ENCODE results near the gene EED.
"Not testable (repeated sequence)": the region's sequence is repeated elsewhere in the genome, so short reads cannot be mapped to it uniquely, and the experiment has no call there.

Gene EED

GRCh38 chr11:86249307-86250098, 5.0 kb downstream of the EED start:
- no peak for DNase-seq

- DNase-seq: no peak
Measured at GRCh38 chr11:86251345-86251744, 6.8 kb downstream of the EED start.

- no peak for DNase-seq
Measured at GRCh38 chr11:86255896-86256295, 11.3 kb downstream of the EED start.

GRCh38 chr11:86256608-86257007, 12.1 kb downstream of the EED start:
- no peak for DNase-seq

- DNase-seq: no peak
Measured at GRCh38 chr11:86257446-86257845, 12.9 kb downstream of the EED start.

- no peak for DNase-seq
Measured at GRCh38 chr11:86259730-86260129, 15.2 kb downstream of the EED start.

- DNase-seq: no peak
Measured at GRCh38 chr11:86261328-86261727, 16.8 kb downstream of the EED start.

GRCh38 chr11:86262387-86262786, 17.8 kb downstream of the EED start:
- DNase-seq: no peak

GRCh38 chr11:86264649-86265048, 20.1 kb downstream of the EED start:
- no peak for DNase-seq

- DNase-seq: no peak
Measured at GRCh38 chr11:86265194-86265593, 20.6 kb downstream of the EED start.

- no peak for DNase-seq
Measured at GRCh38 chr11:86269645-86270044, 25.1 kb downstream of the EED start.

GRCh38 chr11:86274503-86274902, 29.9 kb downstream of the EED start:
- no peak for DNase-seq

- no peak for DNase-seq
Measured at GRCh38 chr11:86274999-86275398, 30.4 kb downstream of the EED start.

- no peak for DNase-seq
Measured at GRCh38 chr11:86275493-86276370, 31.2 kb downstream of the EED start.

- DNase-seq: no peak
Measured at GRCh38 chr11:86277741-86278140, 33.2 kb downstream of the EED start.

- DNase-seq: no peak
Measured at GRCh38 chr11:86278226-86278625, 33.7 kb downstream of the EED start.

GRCh38 chr11:86279747-86280146, 35.2 kb downstream of the EED start:
- DNase-seq: no peak

- no peak for DNase-seq
Measured at GRCh38 chr11:86287468-86287796, 42.9 kb downstream of the EED start.

- no peak for DNase-seq
Measured at GRCh38 chr11:86288776-86289507, 44.4 kb downstream of the EED start.

GRCh38 chr11:86289508-86290280, 45.1 kb downstream of the EED start:
- DNase-seq: not testable (repeated sequence)

- DNase-seq: peak; percentile 35
Measured at GRCh38 chr11:86291466-86292262, 47.1 kb downstream of the EED start.
